Measurements from ENCODE around the gene KIRREL3.

The KIRREL3 gene

DNA sequence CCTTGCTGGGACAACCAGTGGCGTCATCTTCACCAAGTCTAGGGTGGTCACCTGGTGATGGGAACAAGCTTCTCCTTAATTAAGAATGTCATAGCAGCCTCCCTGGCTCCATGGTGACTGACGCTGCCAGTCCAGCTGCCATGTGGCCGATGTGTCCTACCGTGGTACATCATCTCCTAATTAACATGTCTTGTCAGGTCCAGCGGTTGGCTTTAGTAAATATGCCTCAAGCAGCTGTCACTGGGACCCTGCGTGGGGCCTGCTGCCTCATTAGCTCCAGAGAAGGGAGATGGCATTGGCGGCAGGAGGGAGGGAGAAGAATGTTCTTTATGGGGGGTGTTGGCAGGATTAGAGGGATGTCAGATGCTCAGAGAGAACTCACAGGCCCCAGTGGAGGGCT is 373.1 kb downstream of the KIRREL3 start:
- H3K9me2 ChIP-seq (replicated peaks; ENCODE audit: insufficient read depth, low read length): no peaks in the 10 kb centered on the region
- TF ChIP-seq, protein P1, sequence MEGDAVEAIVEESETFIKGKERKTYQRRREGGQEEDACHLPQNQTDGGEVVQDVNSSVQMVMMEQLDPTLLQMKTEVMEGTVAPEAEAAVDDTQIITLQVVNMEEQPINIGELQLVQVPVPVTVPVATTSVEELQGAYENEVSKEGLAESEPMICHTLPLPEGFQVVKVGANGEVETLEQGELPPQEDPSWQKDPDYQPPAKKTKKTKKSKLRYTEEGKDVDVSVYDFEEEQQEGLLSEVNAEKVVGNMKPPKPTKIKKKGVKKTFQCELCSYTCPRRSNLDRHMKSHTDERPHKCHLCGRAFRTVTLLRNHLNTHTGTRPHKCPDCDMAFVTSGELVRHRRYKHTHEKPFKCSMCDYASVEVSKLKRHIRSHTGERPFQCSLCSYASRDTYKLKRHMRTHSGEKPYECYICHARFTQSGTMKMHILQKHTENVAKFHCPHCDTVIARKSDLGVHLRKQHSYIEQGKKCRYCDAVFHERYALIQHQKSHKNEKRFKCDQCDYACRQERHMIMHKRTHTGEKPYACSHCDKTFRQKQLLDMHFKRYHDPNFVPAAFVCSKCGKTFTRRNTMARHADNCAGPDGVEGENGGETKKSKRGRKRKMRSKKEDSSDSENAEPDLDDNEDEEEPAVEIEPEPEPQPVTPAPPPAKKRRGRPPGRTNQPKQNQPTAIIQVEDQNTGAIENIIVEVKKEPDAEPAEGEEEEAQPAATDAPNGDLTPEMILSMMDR (IDR thresholded peaks at IDR 0.05; ENCODE audit: insufficient read depth, low read length, poor library complexity, severe bottlenecking): no peak
- TF ChIP-seq EZH2phosphoT487 (conservative IDR thresholded peaks at IDR 0.05; ENCODE audit: low read length): no peak
- H3K27ac ChIP-seq (ENCODE audit: low read depth, low read length): no peak overlapping the region
- H4K20me1 ChIP-seq (ENCODE audit: low read depth, low read length): no peaks in the 10 kb centered on the region
- no peak overlapping the region for H3K4me3 ChIP-seq (ENCODE audit: insufficient read depth, low read length, poor library complexity, severe bottlenecking)
- no peak overlapping the region for H2AFZ ChIP-seq (ENCODE audit: low read depth, low read length, severe bottlenecking)
- H3K79me2 ChIP-seq (ENCODE audit: insufficient read depth, low read length): no peaks in the 10 kb centered on the region
- no peaks in the 10 kb centered on the region for H3K36me3 ChIP-seq (ENCODE audit: low read length)
- no peak overlapping the region for H3K9ac ChIP-seq (ENCODE audit: low read length)
- H3K4me2 ChIP-seq (ENCODE audit: low read depth, low read length, poor library complexity, severe bottlenecking): no peak overlapping the region
- no peaks in the 10 kb centered on the region for H3K27me3 ChIP-seq (ENCODE audit: low read length)
- no peaks in the 10 kb centered on the region for H3K9me3 ChIP-seq (ENCODE audit: insufficient read depth, low read length)
- H3F3A ChIP-seq (ENCODE audit: insufficient read depth): no peaks in the 10 kb centered on the region

DNA sequence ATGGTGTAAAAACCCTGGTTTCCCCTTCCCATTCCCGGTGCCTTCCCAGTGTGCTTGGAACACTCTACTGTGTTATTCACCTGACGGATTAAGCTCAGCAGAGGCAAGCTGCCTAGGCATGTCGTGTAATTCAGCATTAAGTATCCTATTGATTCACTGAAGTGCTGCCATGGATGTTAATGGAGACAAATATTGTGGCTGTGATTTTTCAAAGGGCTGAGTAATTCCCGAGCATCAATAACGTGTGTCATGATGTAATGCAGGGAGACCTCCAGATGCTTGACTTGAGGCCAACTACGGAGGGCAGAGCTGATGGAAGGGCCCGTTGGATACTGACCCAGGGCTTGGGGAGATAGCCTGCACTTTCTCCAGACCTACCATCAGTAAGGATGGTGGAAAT is 376.1 kb downstream of the KIRREL3 start:
- Histone ChIP-seq H3K4me3 (ENCODE audit: insufficient read depth, low read length, poor library complexity, severe bottlenecking) (no peak overlapping the region), H3K79me2 (ENCODE audit: insufficient read depth, low read length) (no peaks in the 10 kb centered on the region), H3K9ac (ENCODE audit: low read length) (no peak overlapping the region), H3K27me3 (ENCODE audit: low read length) (no peaks in the 10 kb centered on the region), H3K36me3 (ENCODE audit: low read length) (no peaks in the 10 kb centered on the region), H4K20me1 (ENCODE audit: low read depth, low read length) (no peaks in the 10 kb centered on the region), H3F3A (ENCODE audit: insufficient read depth) (no peaks in the 10 kb centered on the region), H3K9me3 (ENCODE audit: insufficient read depth, low read length) (no peaks in the 10 kb centered on the region), H3K27ac (ENCODE audit: low read depth, low read length) (no peak overlapping the region), H3K9me2 (replicated peaks; ENCODE audit: insufficient read depth, low read length) (no peaks in the 10 kb centered on the region), H3K4me2 (ENCODE audit: low read depth, low read length, poor library complexity, severe bottlenecking) (no peak overlapping the region), H2AFZ (ENCODE audit: low read depth, low read length, severe bottlenecking) (no peak overlapping the region)
- TF ChIP-seq EZH2phosphoT487 (conservative IDR thresholded peaks at IDR 0.05; ENCODE audit: low read length): no peak
- TF ChIP-seq, protein P1 (IDR thresholded peaks at IDR 0.05; ENCODE audit: insufficient read depth, low read length, poor library complexity, severe bottlenecking): no peak

DNA sequence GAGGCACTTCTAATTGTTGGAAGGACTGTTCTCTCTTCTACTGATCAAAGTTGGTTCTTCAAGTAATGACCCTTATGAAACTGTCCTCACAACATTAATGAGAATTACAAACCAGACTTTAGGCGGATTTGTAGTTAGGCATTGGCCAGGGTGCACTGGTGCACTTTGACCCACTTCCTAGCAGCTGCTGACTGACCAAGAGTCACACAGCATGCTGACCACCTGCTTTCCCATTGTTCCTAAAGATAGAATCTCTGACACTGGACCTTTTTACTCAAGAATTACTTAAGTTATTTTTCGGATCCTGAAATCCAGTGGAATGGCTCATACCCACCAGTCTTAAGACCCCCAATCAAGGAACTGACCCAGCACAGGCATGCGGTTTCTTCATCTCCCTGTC is 381.1 kb downstream of the KIRREL3 start:
- Histone ChIP-seq H2AFZ (ENCODE audit: low read depth, low read length, severe bottlenecking) (no peak overlapping the region), H3K79me2 (ENCODE audit: insufficient read depth, low read length) (no peaks in the 10 kb centered on the region), H3K9me3 (ENCODE audit: insufficient read depth, low read length) (no peaks in the 10 kb centered on the region), H3F3A (ENCODE audit: insufficient read depth) (no peaks in the 10 kb centered on the region), H3K9me2 (replicated peaks; ENCODE audit: insufficient read depth, low read length) (no peaks in the 10 kb centered on the region), H3K4me2 (ENCODE audit: low read depth, low read length, poor library complexity, severe bottlenecking) (no peak overlapping the region), H3K27ac (ENCODE audit: low read depth, low read length) (no peak overlapping the region), H3K27me3 (ENCODE audit: low read length) (no peaks in the 10 kb centered on the region), H3K36me3 (ENCODE audit: low read length) (no peaks in the 10 kb centered on the region), H3K4me3 (ENCODE audit: insufficient read depth, low read length, poor library complexity, severe bottlenecking) (no peak overlapping the region), H3K9ac (ENCODE audit: low read length) (no peak overlapping the region), H4K20me1 (ENCODE audit: low read depth, low read length) (no peaks in the 10 kb centered on the region)
- TF ChIP-seq EZH2phosphoT487 (conservative IDR thresholded peaks at IDR 0.05; ENCODE audit: low read length): no peak
- TF ChIP-seq, protein P1 (IDR thresholded peaks at IDR 0.05; ENCODE audit: insufficient read depth, low read length, poor library complexity, severe bottlenecking): no peak

All from SU-DHL-6 (cell line).